GM21447 (cell line): ENCODE data around the gene PHLDA3.
"Not testable (repeated sequence)": the region's sequence is repeated elsewhere in the genome, so short reads cannot be mapped to it uniquely, and the experiment has no call there.

Source experiments
- ATAC-seq: cut with Tn5 transposase; IDR thresholded peaks from one replicate; pipeline ENCODE4 v1.9.1; 2021; ENCODE audit not compliant: unreplicated experiment

The PHLDA3 gene

DNA sequence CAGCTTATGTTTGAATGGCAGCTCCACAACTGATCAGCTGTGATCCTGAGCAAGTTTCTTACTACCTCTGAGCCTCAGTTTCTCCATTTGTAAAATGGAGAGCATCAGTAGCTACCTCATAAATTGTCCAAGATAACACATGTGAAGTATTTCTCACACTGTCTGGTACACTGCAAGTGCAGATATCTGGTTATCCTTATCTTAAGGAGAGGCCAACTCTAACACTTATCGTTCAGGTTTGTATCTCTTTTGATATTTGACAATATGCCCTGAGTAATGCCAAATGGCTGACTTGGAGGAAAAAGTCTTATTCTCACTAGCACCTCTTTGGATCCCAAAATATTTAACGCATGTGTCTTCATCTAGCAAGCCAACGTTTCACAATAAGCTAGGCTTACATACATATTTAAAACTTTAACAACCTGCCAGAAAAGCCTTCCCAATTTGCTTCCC, 35.2 kb upstream of the PHLDA3 start:
- no peak for ATAC-seq

DNA sequence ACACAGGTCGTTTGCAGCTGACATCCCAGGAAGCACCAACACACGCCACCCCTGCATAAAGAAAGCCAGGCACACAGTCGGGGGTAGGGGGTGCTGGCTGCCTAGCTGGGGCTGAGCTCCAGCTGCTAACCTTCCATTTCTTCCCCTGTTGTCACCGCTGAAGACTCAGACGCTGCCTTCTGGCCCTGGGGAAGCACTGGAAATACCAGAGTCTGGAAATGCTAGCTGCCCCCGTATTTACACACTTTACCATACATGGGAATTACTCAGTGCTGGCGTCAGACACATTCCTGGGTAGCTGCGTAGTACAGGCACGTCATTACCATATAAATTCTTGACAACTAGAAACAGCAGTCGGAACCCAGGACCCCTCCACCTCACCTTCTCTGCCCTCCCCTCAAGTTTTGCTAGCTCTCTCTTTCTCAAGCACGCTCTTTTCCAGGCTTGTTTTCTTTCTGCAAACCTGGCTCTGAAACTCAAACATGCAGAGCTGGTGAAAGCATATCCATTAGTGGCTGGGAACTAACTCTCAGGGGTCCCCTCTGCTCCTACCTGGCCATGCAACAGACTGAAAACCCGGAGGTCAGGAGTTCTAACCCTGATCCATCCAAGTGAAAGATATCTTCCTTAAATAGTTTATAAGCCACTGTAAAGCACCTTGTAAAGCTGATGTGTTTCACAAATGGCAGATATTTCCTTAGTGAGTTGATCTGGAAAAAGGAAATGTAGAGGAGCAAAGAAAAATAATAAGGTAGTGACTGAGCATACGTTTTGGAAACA, 34.6 kb upstream of the PHLDA3 start:
- ATAC-seq: no peak

DNA sequence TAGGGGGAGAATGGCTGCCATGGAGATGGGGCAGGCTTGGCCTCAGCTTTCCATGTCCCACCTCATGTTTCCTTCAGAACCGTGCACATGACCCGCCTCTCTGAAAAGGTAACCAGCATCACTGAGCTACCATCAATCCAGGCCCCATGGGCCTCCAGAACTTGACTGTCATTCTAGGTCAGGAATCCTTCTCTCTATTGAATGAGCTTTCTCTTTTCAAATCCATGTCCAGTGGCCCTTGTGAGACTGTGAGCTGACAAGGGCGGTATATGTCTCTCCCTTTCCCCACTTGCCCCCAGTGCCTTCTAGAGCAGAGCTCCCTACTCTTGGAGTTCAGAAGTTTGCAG, 33.5 kb upstream of the PHLDA3 start:
- no peak for ATAC-seq

DNA sequence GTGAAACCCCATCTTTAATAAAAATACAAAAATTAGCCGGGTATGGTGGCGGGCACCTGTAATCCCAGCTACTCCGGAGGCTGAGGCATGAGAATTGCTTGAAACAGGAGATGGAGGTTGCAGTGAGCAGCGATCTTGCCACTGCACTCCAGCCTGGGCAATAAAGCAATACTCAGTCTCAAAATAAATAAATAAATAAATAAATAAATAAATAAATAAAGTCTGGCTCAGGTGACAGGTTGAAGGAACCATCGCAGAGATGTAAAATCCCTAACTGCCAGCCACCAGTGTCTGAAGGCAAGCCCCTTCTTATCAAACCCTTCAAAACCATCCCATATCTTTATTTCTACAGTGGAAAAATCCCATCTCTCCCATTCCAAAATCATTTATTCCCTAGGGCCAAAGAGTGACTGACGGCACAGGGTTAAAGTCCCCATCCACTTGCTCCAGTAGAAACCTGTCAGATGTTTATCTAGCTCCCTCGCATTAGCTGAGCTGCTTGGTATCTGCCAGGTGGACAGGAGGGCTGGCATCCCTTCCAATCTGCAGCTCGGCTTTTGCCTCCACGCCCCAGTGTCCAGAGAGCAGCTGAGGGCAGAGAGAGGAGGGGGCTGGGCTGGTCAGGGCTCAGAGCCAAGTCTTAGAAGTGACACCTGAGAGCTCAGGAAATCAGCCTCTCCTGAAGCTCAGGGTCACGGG, 33.0 kb upstream of the PHLDA3 start:
- no peak for ATAC-seq

DNA sequence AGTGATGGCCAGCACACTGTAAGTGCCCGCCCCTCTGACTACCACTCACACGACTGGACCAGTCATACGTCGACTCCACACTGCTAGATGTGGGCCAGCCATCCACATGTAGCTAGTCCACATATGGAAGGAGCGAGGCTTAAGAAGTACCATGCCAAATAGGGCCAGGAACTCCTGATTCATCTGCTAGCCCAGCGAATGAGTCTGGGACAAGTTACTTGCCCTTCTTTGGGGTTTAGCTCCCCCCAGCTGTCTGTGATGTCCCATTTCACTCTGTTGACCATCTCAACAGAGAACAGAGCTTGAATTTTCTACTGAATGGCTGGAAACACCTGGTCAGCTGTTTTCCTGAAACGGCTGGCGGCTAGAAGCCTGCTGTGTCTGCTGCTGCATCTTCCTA, 32.2 kb upstream of the PHLDA3 start:
- no peak for ATAC-seq

DNA sequence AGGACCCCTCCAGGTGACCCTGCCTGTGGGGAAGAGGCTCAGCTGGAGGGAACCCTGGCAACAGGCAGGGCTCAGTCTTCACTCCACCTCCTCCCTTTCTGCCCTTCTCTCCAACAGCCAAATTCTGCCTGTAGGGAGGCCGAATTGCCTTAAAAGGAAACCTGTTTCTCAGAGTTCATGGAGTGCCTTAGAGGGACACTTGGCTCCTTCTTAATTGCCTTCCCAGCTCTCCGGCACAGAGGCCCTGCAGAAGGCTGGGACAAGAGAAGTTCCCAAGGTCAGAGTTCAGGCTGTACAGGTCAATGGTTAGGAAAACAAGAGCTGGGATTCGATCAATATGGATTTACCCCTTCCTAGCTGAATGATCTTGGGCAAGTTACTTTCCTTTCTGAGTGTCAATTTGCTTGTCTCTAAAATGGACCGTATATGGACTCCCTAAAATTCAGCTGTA, 31.7 kb upstream of the PHLDA3 start:
- ATAC-seq: no peak

DNA sequence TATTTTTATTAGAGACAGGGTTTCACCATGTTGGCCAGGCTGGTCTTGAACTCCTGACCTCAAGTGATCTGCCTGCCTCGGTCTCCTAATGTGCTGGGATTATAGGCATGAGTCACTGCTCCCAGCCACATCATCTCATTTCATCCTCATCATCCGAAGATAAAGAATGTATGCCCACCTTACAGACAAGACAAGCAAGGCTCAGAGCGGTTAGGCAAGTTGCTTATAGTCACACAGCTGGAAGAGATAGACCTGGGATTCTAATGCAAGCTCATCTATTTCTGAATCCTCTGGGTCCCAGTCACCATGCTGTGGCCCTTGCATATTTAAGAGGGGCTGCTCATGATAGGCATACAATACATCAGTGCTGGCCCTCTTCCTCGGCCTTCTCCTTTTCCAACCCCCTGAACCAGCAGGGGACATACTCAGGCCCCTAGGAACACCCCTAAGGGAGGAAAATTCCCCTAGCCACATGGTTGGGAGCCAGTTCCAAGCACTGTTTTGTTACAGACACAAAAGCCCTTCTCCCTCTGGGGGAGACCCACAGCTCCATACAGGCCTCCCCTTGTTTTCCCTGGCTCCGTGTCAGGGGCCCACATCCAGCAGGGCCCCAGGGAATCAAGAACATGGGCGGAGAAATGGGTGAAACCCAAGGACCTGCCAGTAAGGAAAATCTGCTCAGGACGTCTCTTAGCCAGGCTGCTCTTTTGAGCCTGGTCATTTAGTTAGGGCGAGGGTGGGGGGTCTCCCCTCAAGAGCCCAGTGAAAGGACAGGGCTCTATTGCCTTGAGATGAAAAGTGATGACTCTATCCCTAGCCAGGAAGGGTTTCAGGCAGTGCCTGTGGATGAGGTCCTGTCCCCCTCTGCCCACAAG, 31.0 kb upstream of the PHLDA3 start:
- ATAC-seq: no peak

DNA sequence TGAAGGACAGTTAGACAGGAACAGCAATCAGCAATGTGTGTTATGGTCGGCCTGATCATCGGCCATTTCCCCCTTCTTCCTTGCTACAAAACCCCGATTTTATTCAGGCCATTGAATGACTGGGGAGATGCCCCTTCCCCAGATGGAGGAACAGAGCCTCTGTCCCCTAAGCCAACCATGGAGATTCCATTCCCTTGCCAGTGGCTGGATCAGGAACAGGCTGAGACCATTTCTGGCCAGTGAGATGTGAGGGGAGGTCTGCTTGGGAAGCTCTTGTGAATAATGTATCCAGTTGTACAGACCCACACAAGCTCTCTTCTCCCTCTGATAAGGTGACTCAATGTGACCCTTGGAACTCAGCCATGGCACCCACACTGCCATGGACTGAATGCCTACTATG, 30.2 kb upstream of the PHLDA3 start:
- no peak for ATAC-seq

DNA sequence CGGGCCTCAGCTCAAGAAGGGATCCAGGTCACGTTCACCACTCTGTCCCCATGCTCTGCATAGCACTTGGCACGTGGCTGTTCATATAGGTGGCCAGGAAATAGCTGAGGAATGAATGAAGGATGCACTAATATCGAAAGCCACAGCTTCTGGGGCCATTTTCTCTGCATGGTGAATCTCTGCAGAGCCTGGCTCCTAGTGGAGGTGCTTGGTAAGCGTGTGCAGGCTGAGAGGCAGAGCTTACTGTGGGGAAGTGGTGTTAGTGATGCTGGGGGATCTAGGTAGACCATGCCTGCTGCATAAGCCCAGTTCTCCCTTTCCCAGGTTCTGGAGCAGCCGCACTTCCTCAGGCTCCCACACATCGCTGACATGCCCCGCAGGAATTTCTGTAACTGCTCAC, 29.6 kb upstream of the PHLDA3 start:
- no peak for ATAC-seq

DNA sequence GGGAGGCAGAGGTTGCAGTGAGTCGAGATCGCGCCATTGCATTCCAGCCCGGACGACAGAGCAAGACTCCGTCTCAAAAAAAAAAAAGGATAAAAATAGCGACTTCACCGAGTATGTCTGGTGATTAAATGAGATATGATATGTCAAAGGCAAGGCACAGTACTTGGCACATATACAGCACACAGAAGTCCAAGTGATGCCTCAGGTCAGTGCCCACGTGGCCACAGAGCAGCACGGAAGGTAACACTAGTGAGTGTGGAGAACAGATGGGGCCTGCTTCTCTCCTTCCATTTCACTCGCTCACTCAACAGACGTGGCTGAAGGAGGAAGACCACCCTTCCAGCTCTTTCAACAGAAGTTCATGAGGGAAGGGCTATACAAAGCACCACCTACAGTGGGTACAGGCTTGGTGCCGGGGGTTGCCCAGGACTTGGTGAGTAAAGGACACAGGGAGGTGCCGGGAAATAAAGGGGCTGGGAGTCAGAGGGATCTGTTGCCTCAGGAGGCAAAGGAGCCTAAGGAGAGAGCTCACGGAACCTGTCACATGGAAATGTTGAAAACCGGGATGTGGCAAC, 29.0 kb upstream of the PHLDA3 start:
- ATAC-seq: no peak

DNA sequence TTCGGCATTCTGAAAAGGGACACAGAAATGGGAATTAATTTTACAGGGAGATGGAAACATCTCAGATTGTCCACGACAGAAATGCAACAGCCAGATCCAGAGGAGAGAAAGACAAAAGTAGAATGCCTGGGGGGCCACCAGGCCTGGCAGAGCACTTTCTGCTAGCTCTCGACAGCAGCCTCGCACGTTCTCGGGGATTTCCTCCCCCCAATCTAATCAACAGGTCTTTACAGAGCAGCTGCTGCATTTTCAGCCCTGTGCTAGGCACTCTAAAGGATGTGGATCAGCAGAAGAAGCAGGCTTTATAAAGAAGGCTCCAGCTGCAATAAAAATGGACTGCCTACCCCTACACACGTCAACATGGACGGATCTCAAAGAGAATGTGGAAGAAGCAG, 27.3 kb upstream of the PHLDA3 start:
- no peak for ATAC-seq

DNA sequence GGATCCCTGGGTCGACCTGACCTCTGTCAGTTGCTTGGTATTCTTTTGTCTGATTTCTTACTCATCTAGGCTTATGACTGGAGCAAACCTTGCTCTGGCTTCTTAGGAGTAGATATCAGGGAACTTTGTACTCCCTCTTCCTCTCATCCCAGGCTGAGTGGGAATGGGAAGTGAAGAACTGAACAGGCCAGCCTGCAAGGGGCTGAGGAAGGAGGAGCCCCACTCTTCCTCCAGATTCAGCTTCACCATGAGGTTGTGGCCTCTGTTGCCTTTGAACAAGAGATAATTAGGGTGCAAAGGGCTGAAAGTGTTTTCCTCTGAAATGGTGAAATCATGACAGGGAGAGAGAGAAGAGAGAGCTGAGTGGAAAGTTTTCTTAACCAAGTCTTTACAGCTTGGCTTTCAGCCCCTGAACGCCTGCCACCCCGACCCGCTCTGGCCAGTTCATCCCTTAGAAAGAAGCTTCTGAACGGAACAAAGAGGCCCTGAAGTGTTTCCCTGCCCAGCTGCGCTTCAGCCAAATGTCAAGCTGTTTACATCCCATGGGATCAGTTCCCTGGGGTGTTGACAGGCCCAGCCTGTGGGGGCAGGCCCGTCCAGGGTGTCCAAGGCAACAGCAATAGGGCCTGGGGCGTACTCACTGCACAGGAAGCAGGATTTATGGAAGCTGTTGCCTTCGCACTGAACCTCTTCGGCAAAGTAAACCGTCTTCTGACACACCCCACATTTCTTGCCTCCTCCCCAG, 26.7 kb upstream of the PHLDA3 start:
- ATAC-seq: no peak

DNA sequence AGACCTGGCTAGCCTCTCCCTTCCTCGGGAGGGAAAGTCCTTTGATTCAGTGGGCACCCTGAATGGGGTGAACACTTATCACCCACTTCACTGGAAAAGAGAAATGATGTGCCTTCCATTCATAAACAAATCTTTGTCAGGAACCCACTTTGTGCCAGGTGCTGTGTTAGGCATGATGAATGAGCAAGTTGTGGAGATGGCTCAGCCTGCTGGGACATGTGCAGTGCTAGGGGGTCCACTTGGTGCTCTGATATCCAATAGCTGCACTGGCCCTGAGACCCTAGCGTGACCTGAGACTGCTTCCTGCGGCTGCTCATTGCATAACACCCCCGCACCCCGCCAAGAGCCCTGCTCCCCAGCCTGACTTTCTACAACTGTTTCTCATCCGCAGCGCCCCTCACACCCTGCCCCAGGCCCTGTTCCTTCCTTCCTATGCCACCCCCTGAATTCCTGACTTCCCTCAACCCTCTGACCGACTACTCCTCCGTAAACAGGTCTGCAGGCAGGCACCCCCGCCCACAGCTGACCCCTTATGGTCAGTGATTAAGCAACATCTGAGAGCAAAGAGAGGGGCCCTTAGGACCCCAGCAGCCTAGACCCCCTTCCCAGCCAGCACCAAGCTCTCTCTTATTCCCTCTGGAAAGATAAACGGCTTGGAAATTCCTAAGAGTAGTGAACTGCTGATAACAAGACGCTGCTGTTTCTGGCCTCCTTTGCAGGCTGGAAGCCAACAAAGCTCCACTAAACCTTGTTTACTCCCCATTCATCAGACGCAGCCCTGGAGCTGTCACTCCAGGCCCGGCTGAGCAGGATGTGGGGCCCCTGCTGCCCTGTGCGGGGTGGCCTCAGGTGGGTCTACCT, 25.0 kb upstream of the PHLDA3 start:
- ATAC-seq: no peak

DNA sequence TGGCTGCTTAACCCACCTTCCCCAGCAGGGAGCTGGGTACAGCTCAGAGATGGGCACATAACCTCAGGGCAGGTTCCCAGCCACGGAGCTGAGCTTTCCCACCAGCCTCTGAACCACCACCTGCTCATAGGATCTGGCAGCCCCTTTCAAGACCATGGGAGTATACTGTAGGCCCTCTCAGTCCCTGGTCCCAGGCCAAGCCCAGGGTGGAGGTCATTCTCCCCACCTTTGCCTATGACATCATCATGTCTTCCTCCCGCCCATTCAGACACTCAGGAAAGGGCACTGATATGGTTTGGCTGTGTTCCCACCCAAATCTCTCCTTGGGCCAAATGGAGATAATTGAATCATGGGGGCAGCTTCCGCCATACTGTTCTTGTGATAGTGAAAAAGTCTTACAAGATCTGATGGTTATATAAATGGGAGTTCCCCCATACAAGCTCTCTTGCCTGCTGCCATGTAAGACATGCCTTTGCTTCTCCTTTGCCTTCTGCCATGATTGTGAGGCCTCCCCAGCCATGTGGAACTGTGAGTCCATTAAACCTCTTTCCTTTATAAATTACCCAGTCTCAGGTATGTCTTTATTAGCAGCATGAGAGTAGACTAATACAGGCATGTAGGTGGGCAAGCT, 24.2 kb upstream of the PHLDA3 start:
- ATAC-seq: not testable (repeated sequence)

DNA sequence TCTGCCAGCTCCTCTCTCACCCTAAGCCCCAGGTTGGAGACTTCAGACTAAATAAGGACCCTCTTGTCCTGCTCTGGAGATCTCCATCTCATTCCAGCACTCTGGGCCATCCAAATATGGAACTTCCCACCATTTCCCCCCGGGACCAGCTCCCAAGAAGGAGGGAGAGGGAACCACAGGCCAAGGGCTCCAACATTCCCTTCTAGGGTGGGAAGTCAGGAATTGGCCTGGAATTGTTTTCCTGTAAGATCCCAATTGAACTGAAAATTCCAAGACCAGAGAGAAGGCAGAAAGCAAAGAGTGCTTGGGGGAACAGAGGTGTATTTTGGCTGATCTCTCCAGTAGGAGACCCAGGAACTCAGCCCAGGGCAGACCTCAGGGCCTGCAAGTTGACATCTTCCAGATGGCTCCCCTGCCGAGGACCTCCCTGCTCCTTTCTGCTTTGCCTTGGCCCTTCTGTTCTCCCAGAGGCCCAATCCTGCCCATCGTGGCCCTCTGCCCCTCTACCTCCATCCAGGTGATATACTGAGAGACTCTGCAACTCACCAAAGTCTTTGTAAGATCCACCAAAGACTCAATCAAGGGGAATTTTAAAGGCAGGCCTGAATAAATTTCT, 23.0 kb upstream of the PHLDA3 start:
- no peak for ATAC-seq

DNA sequence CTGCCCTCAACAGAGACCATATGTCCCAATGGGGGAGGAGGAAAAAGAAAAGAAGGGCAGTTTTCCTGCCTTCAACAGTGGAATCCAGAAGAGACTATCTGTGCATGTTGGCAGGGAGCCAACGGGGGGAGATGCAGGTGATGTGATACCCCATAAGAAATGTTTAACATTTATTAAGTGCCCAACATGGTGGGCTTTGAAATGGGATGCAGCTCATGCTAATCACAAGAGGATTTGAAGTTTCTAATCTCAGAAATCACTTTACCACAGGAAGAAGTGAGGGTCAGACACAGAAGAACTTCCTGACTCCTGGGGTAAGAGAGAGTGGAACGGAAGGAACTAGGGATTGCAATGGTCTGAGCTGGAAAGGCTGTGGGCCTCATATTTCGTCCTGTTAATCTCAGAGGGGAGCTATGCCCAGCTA, 21.7 kb upstream of the PHLDA3 start:
- ATAC-seq: no peak

DNA sequence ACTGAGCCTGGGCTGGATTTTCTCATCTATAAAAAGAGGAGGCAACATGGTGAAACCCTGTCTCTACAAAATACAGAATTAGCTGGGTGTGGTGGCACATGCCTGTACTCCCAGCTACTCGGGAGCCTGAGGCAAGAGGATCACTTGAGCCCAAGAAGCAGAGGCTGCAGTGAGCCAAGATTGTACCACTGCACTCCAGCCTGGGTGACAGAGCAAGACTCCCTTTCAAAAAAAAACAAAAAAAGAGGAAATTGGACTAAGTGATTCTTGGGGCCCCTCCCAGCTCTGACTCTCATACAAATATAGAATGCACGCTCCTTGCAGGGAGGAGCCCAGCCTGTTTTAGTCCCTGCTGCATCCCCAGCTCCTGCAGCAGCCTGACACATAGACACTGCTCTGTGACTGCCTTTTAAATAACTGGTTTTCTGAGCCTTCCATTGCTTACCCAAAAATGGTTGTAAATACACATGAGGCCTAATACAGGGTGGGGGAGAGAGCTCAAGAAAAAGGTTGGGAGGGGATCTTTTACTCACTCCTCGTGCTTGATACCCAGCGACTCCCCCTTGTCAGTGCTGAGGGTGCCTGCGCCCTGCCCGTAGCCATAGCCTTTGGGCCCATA, 20.8 kb upstream of the PHLDA3 start:
- ATAC-seq: no peak

DNA sequence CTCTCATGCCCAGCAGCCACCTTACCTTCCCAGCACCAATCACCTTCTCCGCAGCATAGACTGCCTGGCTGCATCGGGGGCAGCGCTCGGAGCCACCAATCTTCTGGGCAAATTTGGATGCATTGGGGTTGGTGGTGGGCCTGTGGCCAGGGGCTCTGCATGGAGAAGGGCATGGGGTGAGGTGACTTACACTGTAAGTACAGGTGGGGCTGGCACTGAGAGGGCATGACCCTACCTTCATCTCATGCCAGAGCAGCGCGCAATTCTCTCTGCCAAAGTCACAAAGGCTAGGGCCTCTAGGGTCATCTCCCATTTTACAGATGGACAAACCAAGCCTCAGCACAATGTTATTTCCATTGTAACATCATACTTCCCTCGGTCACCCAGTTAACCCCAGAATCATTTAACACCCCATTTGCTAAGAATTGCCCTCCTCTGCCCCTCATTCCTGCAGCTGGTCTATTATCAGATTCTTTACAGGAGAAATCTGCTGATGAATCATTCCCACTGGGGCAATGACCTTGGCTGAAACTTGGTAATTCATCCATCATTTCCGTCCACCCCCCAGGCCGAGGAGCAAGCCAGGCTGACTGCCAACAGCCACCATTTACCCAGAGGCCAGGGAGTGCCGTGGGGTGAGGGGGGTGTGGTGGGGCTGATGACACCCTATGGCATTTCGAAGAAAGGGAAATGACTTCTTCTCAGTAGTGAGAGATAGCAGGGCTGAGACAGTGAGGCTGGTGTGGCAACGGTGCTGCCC, 20.0 kb upstream of the PHLDA3 start:
- ATAC-seq: no peak
